RWPE1 (cell line): ENCODE measurements around the gene PHKB.

Experiments
- CTCF ChIA-PET: fragments of 350-600 bp; sonication (Branson Sonifier 250); formaldehyde crosslinking; extraction: SDS; loops from one replicate; lab custom pipeline; 2021; lab: Yijun Ruan, JAX
- POLR2A ChIA-PET: fragments of 400-600 bp; formaldehyde crosslinking; extraction: SDS; loops from one replicate; lab custom pipeline; 2020; ENCODE audit warnings: antibody characterized with exemption; ENCODE audit not compliant: low non-redundant PET; lab: Yijun Ruan, JAX
- DNase-seq: peaks from one replicate; pipeline ENCODE4 v3.0.0; 2012; ENCODE audit warnings: low spot score
- H3K27ac ChIP-seq: fragments of 450-650 bp; 2 replicates; pipeline ENCODE4 v1.5.1; 2017
- TF ChIP-seq, protein P1 (sequence below): fragments of 450-650 bp; conservative IDR thresholded peaks from 2 replicates; pipeline ENCODE4 v1.5.1; 2017; ENCODE audit warnings: low read depth, mild to moderate bottlenecking

Gene PHKB

GRCh38 chr16:47480410-47480809 lies 19.3 kb downstream of the PHKB start:
- no peak for DNase-seq
- CTCF ChIA-PET, result interaction anchor here (0.6 kb wide), 1 partner anchor 26 kb away, joined by 5 read pairs; no protein-coding TSS in a partner anchor
- no peak overlapping the region for H3K27ac ChIP-seq
- POLR2A ChIA-PET, result no interaction called here
- TF ChIP-seq, protein P1, sequence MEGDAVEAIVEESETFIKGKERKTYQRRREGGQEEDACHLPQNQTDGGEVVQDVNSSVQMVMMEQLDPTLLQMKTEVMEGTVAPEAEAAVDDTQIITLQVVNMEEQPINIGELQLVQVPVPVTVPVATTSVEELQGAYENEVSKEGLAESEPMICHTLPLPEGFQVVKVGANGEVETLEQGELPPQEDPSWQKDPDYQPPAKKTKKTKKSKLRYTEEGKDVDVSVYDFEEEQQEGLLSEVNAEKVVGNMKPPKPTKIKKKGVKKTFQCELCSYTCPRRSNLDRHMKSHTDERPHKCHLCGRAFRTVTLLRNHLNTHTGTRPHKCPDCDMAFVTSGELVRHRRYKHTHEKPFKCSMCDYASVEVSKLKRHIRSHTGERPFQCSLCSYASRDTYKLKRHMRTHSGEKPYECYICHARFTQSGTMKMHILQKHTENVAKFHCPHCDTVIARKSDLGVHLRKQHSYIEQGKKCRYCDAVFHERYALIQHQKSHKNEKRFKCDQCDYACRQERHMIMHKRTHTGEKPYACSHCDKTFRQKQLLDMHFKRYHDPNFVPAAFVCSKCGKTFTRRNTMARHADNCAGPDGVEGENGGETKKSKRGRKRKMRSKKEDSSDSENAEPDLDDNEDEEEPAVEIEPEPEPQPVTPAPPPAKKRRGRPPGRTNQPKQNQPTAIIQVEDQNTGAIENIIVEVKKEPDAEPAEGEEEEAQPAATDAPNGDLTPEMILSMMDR, result no peak

GRCh38 chr16:47481698-47482374 lies 20.7 kb downstream of the PHKB start:
- no peak overlapping the region for H3K27ac ChIP-seq
- POLR2A ChIA-PET, result no interaction called here
- CTCF ChIA-PET, result interaction anchor here (0.6 kb wide), 1 partner anchor 676 kb away, joined by 8 read pairs; no protein-coding TSS in a partner anchor
- TF ChIP-seq, protein P1, result no peak
- DNase-seq, result no peak

- TF ChIP-seq, protein P1, result no peak
- no peak for DNase-seq
- ChIA-PET POLR2A (no interaction called here), CTCF (interaction anchor here (1.0 kb wide), 1 partner anchor 339 kb away, joined by 3 read pairs; the partner anchor contains the start of gene NETO2)
- no peak overlapping the region for H3K27ac ChIP-seq
Measured at GRCh38 chr16:47483616-47484015, 22.5 kb downstream of the PHKB start.

GRCh38 chr16:47486856-47487255 lies 25.7 kb downstream of the PHKB start:
- no peak for DNase-seq
- ChIA-PET POLR2A (no interaction called here), CTCF (interaction anchor here (0.7 kb wide), 1 partner anchor 370 kb away, joined by 3 read pairs; no protein-coding TSS in a partner anchor)
- TF ChIP-seq, protein P1, result no peak
- no peak overlapping the region for H3K27ac ChIP-seq

DNA sequence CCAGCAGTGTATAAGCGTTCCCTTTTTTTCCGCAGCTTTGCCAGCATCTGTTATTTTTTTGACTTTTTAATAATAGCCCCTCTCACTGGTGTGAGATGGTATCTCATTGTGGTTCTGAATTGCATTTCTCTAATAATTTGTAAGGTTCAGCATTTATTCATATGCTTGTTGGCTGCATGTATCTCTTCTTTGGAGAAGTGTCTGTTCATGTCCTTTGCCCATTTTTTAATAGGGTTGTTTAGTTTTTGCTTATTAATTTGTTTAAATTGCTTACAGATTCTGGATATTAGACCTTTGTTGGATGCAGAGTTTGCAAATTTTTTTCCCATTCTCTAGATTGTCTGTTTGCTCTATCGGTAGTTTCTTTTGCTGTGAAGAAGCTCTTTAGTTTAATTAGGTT lies 26.9 kb downstream of the PHKB start:
- TF ChIP-seq, protein P1, result no peak
- H3K27ac ChIP-seq, result no peak overlapping the region
- ChIA-PET POLR2A (no interaction called here), CTCF (no interaction called here)
- no peak for DNase-seq

GRCh38 chr16:47490471-47490870 lies 29.3 kb downstream of the PHKB start:
- TF ChIP-seq, protein P1, result no peak
- H3K27ac ChIP-seq, result no peak overlapping the region
- ChIA-PET POLR2A (no interaction called here), CTCF (no interaction called here)
- DNase-seq, result no peak
